GM21619 (cell line): ENCODE measurements around the gene PCDHGC5.

Experiments
- ATAC-seq: cut with Tn5 transposase; IDR thresholded peaks from one replicate; pipeline ENCODE4 v1.9.1; 2021; ENCODE audit not compliant: unreplicated experiment

Gene PCDHGC5

DNA sequence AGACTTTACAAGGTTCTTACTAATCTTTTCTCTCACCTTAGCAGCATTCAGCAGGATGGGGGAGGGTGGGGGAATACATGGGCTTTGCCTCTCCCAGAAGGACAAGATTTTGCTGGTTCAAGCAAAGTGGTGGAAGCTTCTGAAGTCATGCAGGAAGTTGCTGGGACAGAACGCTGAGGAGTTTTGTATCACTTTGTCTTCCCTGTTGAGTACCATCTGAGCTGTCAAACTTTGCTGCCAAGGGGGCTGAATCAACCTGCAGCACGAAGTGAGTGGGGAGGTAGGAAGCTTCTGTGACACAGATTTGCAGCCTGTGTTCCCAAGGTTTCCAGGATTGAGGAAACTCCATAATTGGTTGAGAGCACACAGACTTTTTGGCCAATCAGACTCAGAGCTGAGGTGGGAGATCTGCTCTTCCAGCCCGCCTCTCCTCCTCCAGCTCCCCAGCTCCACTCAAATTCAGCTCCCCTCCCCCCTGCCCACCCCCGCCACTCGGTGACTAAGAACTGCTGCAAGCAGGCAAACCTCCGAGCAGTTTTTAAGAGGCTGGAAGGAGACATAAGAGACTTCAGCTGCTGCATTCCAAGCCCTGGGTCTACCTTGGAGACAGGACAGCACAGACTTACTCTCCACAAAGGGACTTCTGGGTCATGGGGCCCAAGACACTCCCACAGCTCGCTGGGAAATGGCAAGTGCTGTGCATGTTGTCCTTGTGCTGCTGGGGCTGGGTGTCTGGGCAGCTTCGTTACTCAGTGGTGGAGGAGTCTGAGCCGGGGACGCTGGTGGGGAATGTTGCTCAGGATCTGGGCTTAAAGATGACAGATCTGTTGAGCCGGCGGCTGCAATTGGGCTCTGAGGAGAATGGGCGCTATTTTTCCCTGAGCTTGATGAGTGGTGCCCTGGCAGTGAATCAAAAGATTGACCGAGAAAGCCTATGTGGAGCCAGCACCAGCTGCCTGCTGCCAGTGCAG lies at the start of gene PCDHGC5:
Gene PCDHGC5, plus strand, starts transcription at position 491 of the 971 bp plus-strand sequence. Its CDS starts 160 bp downstream, at position 651.
- no peak for ATAC-seq

DNA sequence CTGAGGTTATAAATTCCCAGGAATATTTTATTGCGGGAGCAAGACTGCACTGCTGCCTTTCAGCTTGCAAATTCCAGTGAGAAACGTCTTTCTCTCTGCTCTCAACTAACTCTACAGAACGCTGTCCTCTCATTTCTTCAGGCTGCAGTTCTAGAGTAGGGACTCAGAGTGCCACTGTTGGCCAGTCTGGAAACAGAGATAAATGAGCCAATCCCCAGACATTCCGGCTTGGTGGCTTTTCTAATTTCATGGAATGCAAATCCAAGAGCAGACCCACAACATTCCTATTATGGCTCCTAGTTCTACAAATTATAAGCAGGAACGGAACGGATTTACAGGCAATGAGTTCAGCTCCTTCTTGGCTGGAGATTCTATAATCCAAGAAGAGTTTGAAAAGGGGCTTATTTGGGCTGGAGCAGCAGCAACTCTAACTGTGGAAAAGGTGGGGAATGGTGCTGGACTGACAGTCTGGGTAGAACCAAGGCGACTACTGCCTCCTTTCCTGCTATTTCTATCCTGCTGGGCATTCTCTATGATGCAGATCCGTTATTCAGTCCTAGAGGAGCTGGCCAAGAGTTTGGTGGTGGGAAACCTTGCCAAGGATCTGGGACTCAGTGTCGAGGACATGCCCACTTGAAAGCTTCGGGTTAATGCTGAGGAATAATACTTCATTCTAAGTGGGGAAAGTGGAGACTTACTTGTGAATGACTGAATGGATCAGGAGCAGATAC lies 49.3 kb upstream of the PCDHGC5 start:
- no peak for ATAC-seq

DNA sequence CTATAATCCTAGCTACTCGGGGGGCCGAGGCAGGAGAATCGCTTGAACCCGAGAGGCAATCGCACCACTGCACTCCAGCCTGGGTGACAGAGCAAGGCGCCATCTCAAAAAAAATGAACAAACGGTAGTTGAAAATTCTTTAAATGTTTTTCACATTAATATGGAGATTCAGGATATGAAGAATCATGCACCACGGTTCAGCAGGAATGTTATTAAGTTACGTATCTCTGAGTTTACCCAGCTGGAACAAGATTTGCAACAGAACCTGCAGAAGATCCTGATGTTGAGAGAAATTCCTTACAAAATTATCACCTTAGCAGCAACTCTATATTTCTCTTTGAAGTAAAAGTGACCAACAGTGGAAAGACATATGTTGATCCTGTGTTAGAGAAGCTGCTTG lies 48.5 kb upstream of the PCDHGC5 start:
- no peak for ATAC-seq

DNA sequence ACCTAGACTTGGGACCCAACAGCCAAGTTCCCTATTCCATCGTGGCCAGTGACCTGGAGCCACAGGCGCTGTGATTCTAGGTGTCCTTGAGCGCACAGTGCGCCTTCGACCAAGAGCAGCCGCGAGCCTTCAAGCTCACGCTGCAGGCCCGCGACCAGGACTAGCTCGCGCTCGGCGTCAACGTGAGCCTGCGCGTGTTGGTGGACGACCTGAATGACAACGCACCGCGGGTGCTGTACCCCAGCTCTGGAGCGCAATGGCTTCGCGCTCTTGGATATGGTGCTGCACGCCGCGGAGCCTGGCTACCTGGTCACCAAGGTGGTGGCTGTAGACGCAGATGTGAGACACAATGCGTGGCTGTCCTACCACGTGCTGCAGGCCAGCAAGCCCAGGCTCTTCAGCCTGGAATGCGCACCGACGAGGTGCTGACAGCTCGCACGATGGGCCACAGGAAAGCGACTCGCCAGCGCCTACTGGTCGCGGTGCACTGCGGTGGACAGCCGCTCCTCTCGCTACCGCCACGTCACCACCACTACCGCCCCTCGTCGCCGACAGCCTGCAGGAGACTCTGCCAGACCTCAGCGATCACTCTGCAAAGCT lies 47.2 kb upstream of the PCDHGC5 start:
- no peak for ATAC-seq

DNA sequence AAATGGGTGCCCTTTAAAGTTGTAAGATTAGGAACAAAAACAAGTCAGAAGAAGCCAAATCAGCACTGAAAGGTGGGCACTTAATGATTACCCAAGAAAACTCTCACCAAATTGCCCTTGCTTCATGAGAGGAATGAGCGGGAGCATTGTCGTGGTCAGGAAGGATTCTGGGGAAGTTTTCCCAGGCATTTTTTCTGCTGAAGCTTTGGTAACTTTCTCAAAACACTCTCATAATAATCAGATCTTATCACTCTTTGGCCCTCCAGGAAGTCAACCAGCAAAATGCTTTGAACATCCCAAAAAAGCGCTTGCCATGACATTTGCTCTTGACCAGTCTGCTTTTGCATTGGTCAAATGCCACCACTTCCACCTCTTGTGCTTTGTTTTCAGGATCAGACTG lies 23.5 kb upstream of the PCDHGC5 start:
- ATAC-seq: no peak

DNA sequence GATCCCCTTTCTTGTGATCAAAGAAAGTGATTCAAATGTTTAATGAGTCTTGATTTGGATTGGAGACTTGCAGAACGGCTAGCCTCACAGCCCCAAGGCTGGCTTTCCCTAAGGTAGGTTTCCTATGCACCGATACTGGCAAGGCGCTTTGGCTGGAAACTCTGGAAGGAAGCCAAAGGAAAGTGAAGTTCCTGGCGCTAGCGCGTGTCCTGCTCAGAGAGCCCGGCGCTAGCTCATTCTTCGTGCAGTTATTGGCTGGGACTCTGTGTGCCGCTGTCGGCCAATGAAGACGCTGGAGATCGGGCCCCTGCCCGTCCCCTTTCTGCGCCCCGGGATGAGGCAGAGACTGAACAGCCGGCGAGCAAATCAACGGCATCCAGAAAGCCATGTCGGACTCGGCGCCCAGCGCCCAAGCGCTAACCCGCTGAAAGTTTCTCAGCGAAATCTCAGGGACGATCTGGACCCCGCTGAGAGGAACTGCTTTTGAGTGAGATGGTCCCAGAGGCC lies 13.2 kb upstream of the PCDHGC5 start, which contains the start of gene PCDHGC3:
Gene PCDHGC3, plus strand, starts transcription at position 342 of the 507 bp plus-strand sequence. Its CDS starts 151 bp downstream, at position 493.
- peak; percentile 98 for ATAC-seq

DNA sequence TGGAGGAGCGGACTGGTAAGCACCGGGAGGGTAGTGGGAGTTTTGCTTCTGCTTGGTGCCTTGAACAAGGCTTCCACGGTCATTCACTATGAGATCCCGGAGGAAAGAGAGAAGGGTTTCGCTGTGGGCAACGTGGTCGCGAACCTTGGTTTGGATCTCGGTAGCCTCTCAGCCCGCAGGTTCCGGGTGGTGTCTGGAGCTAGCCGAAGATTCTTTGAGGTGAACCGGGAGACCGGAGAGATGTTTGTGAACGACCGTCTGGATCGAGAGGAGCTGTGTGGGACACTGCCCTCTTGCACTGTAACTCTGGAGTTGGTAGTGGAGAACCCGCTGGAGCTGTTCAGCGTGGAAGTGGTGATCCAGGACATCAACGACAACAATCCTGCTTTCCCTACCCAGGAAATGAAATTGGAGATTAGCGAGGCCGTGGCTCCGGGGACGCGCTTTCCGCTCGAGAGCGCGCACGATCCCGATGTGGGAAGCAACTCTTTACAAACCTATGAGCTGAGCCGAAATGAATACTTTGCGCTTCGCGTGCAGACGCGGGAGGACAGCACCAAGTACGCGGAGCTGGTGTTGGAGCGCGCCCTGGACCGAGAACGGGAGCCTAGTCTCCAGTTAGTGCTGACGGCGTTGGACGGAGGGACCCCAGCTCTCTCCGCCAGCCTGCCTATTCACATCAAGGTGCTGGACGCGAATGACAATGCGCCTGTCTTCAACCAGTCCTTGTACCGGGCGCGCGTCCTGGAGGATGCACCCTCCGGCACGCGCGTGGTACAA lies 12.6 kb upstream of the PCDHGC5 start:
- ATAC-seq: peak; percentile 23

DNA sequence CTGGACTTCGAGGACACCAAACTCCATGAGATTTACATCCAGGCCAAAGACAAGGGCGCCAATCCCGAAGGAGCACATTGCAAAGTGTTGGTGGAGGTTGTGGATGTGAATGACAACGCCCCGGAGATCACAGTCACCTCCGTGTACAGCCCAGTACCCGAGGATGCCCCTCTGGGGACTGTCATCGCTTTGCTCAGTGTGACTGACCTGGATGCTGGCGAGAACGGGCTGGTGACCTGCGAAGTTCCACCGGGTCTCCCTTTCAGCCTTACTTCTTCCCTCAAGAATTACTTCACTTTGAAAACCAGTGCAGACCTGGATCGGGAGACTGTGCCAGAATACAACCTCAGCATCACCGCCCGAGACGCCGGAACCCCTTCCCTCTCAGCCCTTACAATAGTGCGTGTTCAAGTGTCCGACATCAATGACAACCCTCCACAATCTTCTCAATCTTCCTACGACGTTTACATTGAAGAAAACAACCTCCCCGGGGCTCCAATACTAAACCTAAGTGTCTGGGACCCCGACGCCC lies 11.8 kb upstream of the PCDHGC5 start:
- no peak for ATAC-seq

DNA sequence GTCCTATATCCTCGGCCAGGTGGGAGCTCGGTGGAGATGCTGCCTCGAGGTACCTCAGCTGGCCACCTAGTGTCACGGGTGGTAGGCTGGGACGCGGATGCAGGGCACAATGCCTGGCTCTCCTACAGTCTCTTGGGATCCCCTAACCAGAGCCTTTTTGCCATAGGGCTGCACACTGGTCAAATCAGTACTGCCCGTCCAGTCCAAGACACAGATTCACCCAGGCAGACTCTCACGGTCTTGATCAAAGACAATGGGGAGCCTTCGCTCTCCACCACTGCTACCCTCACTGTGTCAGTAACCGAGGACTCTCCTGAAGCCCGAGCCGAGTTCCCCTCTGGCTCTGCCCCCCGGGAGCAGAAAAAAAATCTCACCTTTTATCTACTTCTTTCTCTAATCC lies 11.1 kb upstream of the PCDHGC5 start:
- no peak for ATAC-seq

DNA sequence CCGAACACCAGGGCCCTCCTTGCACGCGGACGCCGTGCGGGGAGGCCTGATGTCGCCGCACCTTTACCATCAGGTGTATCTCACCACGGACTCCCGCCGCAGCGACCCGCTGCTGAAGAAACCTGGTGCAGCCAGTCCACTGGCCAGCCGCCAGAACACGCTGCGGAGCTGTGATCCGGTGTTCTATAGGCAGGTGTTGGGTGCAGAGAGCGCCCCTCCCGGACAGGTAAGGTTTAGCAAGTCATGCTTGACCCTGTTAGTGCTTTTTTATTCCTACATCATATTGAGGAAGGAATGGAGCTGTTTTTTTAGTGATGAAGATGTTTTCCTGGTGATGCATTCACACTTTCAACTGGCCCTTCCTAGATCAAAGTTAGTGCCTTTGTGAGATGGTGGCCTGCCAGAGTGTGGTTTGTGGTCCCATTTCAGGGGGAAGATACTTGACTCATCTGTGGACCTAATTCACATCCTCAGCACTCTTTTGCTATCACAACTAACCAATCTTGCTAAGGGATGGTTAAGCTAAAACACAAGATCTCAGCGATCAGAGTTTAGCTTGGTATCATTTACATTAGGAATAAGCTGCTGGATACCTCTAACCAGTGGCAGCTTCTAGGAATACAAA lies 10.4 kb upstream of the PCDHGC5 start:
- ATAC-seq: no peak

DNA sequence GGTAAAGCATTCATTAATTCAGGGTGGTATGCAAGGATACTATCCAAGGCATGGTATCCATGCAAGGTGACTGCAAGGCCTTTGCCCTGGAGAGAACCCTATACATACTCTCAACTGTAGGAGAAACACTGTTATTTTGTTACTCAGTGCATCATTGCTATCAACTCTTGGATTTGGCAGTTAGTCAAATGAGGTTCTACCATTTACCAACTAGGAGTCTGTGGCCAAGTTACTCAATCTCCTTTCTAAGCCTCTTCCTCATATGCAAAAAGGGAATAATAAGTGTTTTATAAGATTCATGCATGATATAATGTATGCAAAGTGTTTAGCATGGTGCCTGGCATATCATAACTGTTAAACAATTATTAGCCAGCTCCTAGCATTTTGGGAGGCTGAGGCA lies 9.1 kb upstream of the PCDHGC5 start:
- ATAC-seq: no peak

DNA sequence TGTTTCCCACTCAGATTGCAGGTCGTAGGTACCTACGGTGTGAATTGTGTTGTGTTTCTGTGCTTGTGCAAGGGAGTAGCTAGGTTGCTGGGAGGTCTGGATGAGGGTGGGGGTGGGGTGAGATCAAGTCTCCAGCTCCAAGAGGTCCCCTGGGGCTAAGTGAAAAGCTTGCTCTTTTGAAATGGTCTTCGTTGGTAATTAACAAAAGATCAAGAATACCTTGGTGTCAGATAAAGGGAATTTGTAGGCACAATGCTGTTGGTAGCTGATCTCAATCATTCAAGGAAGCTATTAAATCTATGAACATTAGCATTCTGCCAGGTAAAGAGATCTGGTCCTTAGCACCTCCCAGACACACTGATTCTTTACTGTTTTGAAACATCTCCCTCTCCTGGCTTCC lies 5.0 kb upstream of the PCDHGC5 start:
- no peak for ATAC-seq

DNA sequence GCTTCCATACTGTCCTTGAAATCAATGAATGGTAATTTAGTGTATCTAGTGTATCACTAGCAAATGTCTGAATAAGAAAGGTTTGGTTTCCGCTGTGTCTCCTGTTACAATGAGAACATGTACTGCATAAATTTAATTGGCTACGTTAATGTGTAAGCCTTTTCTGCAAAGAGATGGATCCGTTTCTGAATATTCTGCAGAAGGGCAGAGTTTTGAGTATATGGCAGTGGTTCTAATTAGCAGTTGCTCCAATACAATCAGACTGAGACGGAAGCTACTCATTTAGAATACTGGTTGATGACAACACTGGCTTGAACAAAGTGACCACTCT lies 4.6 kb upstream of the PCDHGC5 start:
- ATAC-seq: no peak

DNA sequence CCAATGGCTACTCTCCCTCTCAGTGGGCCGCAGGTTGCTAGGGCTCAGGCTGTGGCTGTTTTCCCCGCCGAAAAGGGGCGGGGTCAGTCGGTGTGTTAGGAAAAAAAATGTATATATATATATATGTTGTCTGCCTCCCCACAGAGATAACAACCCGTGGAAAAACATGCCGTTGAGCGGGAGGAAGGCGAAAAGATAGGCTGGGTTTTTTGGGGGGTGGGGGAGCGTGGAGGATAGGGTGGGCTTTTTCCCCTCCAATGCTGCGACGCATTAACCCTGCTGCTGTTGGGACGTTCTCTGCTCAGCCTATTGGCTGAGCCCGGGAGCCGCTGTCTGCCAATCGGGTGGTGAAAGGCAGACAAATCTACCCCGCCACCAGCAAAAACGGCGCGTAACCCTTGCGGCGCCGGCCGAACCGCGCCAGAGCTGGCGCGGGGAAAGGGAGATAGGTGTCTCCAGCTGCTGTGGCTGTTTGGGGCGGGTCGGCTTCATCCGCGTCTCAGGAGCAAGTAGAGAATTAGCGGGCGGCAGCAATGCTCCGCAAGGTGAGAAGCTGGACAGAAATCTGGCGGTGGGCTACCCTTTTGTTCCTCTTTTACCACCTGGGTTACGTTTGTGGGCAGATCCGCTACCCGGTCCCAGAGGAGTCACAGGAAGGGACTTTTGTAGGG lies 4.1 kb upstream of the PCDHGC5 start, which contains the start of gene PCDHGC4:
Gene PCDHGC4, plus strand, starts transcription at position 390 of the 671 bp plus-strand sequence. Its CDS starts 144 bp downstream, at position 534.
- ATAC-seq: no peak

DNA sequence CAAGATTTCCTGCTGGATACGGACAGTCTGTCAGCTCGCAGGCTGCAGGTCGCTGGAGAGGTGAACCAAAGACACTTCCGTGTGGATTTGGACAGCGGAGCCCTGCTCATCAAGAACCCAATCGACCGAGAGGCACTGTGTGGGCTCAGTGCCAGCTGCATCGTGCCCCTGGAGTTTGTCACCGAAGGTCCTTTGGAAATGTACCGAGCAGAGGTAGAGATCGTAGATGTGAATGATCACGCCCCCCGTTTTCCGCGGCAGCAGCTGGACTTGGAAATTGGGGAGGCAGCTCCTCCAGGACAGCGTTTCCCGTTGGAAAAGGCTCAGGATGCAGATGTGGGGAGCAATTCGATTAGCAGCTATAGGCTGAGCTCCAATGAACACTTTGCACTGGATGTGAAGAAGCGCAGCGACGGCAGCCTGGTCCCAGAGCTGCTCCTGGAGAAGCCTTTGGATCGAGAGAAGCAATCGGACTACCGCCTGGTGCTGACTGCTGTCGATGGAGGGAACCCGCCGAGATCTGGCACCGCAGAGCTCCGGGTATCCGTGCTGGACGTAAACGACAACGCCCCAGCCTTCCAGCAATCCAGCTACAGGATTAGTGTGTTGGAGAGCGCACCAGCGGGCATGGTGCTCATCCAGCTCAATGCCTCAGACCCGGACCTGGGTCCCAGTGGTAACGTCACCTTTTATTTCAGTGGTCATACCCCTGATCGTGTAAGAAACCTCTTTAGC lies 3.4 kb upstream of the PCDHGC5 start:
- no peak for ATAC-seq

DNA sequence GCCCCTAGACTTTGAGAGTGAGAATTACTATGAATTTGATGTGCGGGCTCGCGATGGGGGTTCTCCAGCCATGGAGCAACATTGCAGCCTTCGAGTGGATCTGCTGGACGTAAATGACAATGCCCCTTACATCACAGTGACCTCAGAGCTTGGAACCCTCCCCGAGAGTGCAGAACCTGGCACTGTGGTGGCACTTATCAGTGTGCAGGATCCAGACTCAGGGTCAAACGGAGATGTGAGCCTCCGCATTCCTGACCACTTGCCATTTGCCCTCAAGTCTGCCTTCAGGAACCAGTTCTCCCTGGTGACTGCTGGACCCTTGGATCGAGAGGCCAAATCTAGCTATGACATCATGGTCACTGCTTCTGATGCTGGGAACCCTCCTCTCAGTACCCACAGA lies 2.8 kb upstream of the PCDHGC5 start:
- ATAC-seq: no peak

DNA sequence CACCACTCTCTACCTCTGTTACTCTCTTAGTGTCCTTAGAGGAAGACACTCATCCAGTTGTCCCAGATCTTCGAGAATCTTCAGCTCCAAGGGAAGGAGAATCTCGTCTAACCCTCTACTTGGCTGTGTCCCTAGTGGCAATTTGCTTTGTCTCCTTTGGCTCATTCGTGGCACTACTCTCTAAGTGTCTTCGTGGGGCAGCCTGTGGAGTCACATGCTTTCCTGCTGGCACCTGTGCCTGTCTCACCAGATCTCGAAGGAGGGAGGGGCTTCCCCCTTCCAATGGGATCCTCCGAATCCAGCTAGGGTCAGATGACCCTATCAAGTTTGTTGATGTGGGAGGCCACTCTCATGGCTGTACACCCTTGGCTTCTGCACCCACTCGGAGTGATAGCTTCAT lies 1.8 kb upstream of the PCDHGC5 start:
- no peak for ATAC-seq

DNA sequence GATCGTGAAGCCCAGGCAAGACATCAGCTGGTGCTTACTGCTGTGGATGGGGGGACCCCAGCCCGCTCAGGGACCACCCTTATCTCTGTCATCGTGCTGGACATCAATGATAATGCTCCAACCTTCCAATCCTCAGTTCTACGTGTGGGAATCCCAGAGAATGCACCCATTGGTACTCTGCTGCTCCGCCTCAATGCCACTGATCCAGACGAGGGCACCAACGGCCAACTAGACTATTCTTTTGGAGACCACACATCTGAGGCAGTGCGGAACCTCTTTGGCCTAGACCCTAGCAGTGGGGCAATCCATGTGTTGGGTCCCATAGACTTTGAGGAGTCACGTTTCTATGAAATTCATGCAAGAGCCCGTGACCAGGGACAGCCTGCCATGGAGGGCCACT lies 960 bp downstream of the PCDHGC5 start:
- no peak for ATAC-seq

DNA sequence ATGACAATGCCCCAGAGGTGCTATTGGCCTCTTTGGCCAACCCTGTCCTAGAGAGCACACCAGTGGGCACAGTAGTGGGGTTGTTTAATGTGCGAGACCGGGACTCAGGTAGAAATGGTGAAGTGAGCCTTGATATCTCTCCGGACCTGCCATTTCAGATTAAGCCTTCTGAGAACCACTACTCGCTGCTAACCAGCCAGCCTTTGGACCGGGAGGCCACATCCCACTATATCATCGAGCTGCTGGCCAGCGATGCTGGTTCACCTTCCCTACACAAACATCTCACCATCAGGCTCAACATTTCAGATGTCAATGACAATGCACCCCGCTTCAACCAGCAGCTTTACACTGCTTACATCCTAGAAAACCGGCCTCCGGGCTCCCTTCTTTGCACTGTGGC lies 1.4 kb downstream of the PCDHGC5 start:
- ATAC-seq: no peak
